K562 (cell line): ENCODE measurements around the gene TXNDC8. TPM values are rescaled to one million over a fixed set of nuclear protein-coding genes. Genes with fewer than 3 reads are reported as not detected.
A peak's percentile ranks its signal among the peaks of the same experiment; 100 is the strongest.

Experiments
- KAT8 ChIP-seq: fragments of 450-650 bp; IDR thresholded peaks from 2 replicates; pipeline ENCODE4 v1.6.1; 2016; ENCODE audit warnings: low read depth, mild to moderate bottlenecking
- KLF13 ChIP-seq: fragments of 450-650 bp; IDR thresholded peaks from 2 replicates; pipeline ENCODE4 v1.6.1; 2016; ENCODE audit warnings: missing genetic modification characterization, low read depth, mild to moderate bottlenecking, missing compliant biosample characterization, moderate library complexity, borderline replicate concordance
- MAFK ChIP-seq: IDR thresholded peaks from 2 replicates; pipeline ENCODE4 v1.6.1; 2011; ENCODE audit warnings: low read length, improper control_type of control experiment
- MYC ChIP-seq, 2 experiments: fragments of 250-450 bp in 1 of 2; sonication (Bioruptor Pico) in 1 of 2; IDR thresholded peaks; 2 replicates each; pipeline versions ENCODE4 v1.5.1 to v1.6.1; 2012 to 2021; ENCODE audit warnings: low read depth in 2 of 2, borderline replicate concordance in 1 of 2, improper control_type of control experiment in 1 of 2, low read length in 1 of 2, mild to moderate bottlenecking in 1 of 2, moderate library complexity in 1 of 2
- PTRF ChIP-seq: fragments of 450-650 bp; IDR thresholded peaks from 2 replicates; pipeline ENCODE4 v1.6.1; 2016; ENCODE audit warnings: mild to moderate bottlenecking, missing genetic modification characterization, missing compliant biosample characterization
- TAF1 ChIP-seq: IDR thresholded peaks from 2 replicates; pipeline ENCODE4 v1.6.1; 2011; ENCODE audit warnings: mild to moderate bottlenecking, low read length, moderate library complexity; ENCODE audit not compliant: insufficient read depth, control insufficient read depth, severe bottlenecking; ENCODE audit errors: extremely low read depth
- ZNF408 ChIP-seq: fragments of 250-450 bp; sonication (Bioruptor Pico); IDR thresholded peaks from 2 replicates; pipeline ENCODE4 v1.4.0; 2020; ENCODE audit warnings: low read depth, mild to moderate bottlenecking, moderate library complexity
- polyA plus RNA-seq, 8 experiments: library from polyadenylated mRNA; depleted of rRNA in 4 of 8; stranded (reverse) in 5 of 8; unstranded in 3 of 8; fragments of >200 nt; fragmentation: Nextera tagmentation in 2 of 8; fragmentation: Illumina TruSeq in 1 of 8; extraction: Ambion mirVana in 2 of 8; extraction: Trizol in 1 of 8; gene quantifications; 2 replicates each; pipeline versions ENCODE4 v1.2.1 to v1.2.3, GENCODE V29; 2011 to 2014; ENCODE audit warnings: inconsistent platforms in 1 of 8, missing spikeins in 1 of 8
- total RNA-seq, 7 experiments: library from RNA; depleted of rRNA in 6 of 7; stranded (reverse); fragments of >200 nt in 6 of 7; fragmentation: Illumina TruSeq in 2 of 7; extraction: Trizol in 2 of 7; gene quantifications; 2 replicates each; pipeline versions ENCODE4 v1.2.1 to v1.2.3, GENCODE V29; 2011 to 2021; ENCODE audit warnings: low replicate concordance in 1 of 7
- TF ChIP-seq, protein P1 (sequence below), 2 experiments: fragments of 450-650 bp in 1 of 2; sonication (generic) in 1 of 2; formaldehyde crosslinking in 1 of 2; IDR thresholded peaks; 2 replicates each; pipeline versions ENCODE4 v1.7.1 to v1.9.0; 2016 to 2022; ENCODE audit warnings: inconsistent platforms in 1 of 2, mild to moderate bottlenecking in 1 of 2, missing genetic modification reagents in 1 of 2
- TF ChIP-seq, protein P2 (sequence below): fragments of 450-650 bp; IDR thresholded peaks from 2 replicates; pipeline ENCODE4 v1.6.1; 2016
- TF ChIP-seq, protein P3 (sequence below): fragments of 250-450 bp; sonication (Bioruptor Pico); IDR thresholded peaks from 2 replicates; pipeline ENCODE4 v1.5.0; 2022; ENCODE audit warnings: mild to moderate bottlenecking

Gene TXNDC8
- total and polyA plus RNA-seq, 9 of the 15 experiments (the other 6 are each of a cell fraction or from before 2014, with no cell fraction given): not detected

DNA sequence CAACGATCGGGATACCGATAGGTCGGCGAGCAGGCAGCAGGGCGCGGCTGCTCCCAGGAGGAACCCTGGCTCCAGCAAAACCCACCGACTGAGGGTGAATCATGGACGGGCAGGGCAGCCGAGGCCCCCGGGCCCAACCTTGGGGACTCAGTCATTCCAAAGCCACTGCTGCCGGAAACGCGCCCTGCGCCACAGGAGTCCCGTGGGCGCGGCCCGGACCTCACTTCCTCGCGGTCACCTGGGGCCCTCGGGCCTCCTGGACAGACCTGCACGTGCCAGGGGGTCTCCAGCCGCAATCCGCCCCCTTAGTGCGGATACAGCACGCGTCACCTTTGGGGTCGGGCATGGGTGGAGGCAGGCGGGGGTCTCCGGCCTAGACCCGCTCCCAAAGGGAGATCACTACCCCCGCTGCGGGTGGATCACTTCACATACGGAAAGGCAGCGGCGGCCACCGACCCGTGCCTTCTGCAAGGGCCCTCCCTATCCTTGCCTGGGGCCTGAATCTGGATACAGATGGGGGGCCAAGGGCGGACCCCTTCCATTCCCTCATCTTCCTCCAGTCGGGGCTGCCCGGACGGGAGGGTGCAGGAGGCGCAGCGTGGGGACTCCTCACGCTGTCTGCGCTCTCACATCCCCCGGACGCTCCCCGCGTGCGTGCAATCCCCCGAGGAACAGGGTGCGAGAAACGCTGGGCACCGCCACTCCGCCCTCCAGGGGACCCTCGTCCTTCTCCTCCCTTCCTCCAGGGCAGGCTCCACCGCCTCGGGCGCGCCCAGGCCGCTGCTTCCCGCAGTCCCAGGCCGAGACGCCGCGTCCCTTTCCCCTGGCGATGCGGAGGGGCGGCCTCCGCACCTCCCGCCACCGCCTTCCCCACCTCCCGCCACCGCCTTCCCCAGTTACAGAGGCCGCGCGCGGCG is 81.9 kb downstream of the TXNDC8 start (continued):
- TF ChIP-seq, protein P1, sequence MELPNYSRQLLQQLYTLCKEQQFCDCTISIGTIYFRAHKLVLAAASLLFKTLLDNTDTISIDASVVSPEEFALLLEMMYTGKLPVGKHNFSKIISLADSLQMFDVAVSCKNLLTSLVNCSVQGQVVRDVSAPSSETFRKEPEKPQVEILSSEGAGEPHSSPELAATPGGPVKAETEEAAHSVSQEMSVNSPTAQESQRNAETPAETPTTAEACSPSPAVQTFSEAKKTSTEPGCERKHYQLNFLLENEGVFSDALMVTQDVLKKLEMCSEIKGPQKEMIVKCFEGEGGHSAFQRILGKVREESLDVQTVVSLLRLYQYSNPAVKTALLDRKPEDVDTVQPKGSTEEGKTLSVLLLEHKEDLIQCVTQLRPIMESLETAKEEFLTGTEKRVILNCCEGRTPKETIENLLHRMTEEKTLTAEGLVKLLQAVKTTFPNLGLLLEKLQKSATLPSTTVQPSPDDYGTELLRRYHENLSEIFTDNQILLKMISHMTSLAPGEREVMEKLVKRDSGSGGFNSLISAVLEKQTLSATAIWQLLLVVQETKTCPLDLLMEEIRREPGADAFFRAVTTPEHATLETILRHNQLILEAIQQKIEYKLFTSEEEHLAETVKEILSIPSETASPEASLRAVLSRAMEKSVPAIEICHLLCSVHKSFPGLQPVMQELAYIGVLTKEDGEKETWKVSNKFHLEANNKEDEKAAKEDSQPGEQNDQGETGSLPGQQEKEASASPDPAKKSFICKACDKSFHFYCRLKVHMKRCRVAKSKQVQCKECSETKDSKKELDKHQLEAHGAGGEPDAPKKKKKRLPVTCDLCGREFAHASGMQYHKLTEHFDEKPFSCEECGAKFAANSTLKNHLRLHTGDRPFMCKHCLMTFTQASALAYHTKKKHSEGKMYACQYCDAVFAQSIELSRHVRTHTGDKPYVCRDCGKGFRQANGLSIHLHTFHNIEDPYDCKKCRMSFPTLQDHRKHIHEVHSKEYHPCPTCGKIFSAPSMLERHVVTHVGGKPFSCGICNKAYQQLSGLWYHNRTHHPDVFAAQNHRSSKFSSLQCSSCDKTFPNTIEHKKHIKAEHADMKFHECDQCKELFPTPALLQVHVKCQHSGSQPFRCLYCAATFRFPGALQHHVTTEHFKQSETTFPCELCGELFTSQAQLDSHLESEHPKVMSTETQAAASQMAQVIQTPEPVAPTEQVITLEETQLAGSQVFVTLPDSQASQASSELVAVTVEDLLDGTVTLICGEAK (IDR thresholded peaks at IDR 0.05): peak; percentile 58; the same call in 1 of the 2 replicates
- TF ChIP-seq, protein P1 (CRISPR knock-in tag; IDR thresholded peaks at IDR 0.05): no peak
- TF ChIP-seq KAT8: no peak
- TF ChIP-seq MAFK: no peak
- TF ChIP-seq KLF13: peak; percentile 7; the same call in 1 of the 2 replicates
- TF ChIP-seq, protein P2, sequence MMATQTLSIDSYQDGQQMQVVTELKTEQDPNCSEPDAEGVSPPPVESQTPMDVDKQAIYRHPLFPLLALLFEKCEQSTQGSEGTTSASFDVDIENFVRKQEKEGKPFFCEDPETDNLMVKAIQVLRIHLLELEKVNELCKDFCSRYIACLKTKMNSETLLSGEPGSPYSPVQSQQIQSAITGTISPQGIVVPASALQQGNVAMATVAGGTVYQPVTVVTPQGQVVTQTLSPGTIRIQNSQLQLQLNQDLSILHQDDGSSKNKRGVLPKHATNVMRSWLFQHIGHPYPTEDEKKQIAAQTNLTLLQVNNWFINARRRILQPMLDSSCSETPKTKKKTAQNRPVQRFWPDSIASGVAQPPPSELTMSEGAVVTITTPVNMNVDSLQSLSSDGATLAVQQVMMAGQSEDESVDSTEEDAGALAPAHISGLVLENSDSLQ: no peak
- TF ChIP-seq PTRF (tag): no peak
- TF ChIP-seq, protein P3, sequence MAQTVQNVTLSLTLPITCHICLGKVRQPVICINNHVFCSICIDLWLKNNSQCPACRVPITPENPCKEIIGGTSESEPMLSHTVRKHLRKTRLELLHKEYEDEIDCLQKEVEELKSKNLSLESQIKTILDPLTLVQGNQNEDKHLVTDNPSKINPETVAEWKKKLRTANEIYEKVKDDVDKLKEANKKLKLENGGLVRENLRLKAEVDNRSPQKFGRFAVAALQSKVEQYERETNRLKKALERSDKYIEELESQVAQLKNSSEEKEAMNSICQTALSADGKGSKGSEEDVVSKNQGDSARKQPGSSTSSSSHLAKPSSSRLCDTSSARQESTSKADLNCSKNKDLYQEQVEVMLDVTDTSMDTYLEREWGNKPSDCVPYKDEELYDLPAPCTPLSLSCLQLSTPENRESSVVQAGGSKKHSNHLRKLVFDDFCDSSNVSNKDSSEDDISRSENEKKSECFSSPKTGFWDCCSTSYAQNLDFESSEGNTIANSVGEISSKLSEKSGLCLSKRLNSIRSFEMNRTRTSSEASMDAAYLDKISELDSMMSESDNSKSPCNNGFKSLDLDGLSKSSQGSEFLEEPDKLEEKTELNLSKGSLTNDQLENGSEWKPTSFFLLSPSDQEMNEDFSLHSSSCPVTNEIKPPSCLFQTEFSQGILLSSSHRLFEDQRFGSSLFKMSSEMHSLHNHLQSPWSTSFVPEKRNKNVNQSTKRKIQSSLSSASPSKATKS (CRISPR knock-in tag): no peak
- TF ChIP-seq MYC (IDR thresholded peaks at IDR 0.05; ENCODE audit: low read depth, low read length): peak; percentile 52
- TF ChIP-seq MYC (CRISPR knock-in tag; IDR thresholded peaks at IDR 0.05; ENCODE audit: borderline replicate concordance, low read depth): peak; percentile 51; the same call in 1 of the 2 replicates
- peak; percentile 28 for TF ChIP-seq TAF1
- TF ChIP-seq ZNF408 (CRISPR knock-in tag): no peak
